Naive B cell (primary cell): Measurements from ENCODE around the gene ISG20. TPM values are rescaled to one million over a fixed set of nuclear protein-coding genes. Genes with fewer than 3 reads are reported as not detected.
"Not testable (repeated sequence)": the region's sequence is repeated elsewhere in the genome, so short reads cannot be mapped to it uniquely, and the experiment has no call there.

Source experiments
- ATAC-seq, 2 donors: fragments of 150-1000 bp; cut with Tn5 transposase; 2 replicates each; pipeline ENCODE4 v1.10.0; 2021; ENCODE audit warnings: low read depth in 2 of 2, mild to moderate bottlenecking in 2 of 2, moderate library complexity in 2 of 2
- DNase-seq: peaks from one replicate; pipeline ENCODE4 v3.0.0; 2022
- H3K27ac Mint-ChIP-seq, 6 donors: one replicate each; pipeline ENCODE4 v1.8.0; 2020 to 2022; ENCODE audit warnings: mild to moderate bottlenecking in 6 of 6, mixed read lengths in 6 of 6, moderate library complexity in 5 of 6, inconsistent platforms in 2 of 6
- H3K27me3 Mint-ChIP-seq, 3 donors: one replicate each; pipeline ENCODE4 v1.8.0; 2021 to 2022; ENCODE audit warnings: mixed read lengths in 3 of 3, mild to moderate bottlenecking in 1 of 3
- H3K36me3 Mint-ChIP-seq, 2 donors: one replicate each; pipeline ENCODE4 v1.8.0; 2020 to 2022; ENCODE audit warnings: mixed read lengths in 2 of 2, inconsistent platforms in 1 of 2, mild to moderate bottlenecking in 1 of 2
- H3K4me1 Mint-ChIP-seq, 3 donors: one replicate each; pipeline ENCODE4 v1.8.0; 2020 to 2022; ENCODE audit warnings: mixed read lengths in 3 of 3, inconsistent platforms in 1 of 3, mild to moderate bottlenecking in 1 of 3, moderate library complexity in 1 of 3
- H3K4me3 Mint-ChIP-seq, 8 donors: one replicate each; pipeline ENCODE4 v1.8.0; 2020 to 2022; ENCODE audit warnings: mild to moderate bottlenecking in 8 of 8, mixed read lengths in 8 of 8, moderate library complexity in 8 of 8, inconsistent platforms in 2 of 8
- H3K9me3 Mint-ChIP-seq, 7 donors: one replicate each; pipeline ENCODE4 v1.8.0; 2020 to 2022; ENCODE audit warnings: mixed read lengths in 7 of 7, mild to moderate bottlenecking in 5 of 7, inconsistent platforms in 2 of 7, moderate library complexity in 1 of 7
- polyA plus RNA-seq, 6 donors: library from polyadenylated mRNA; unstranded; fragments of 300-500 nt; fragmentation: Illumina TruSeq; gene quantifications; one replicate each; pipeline ENCODE4 v1.2.3, GENCODE V29; 2021; ENCODE audit warnings: low read depth in 6 of 6

The ISG20 gene
- polyA plus RNA-seq, 6 donors from 2014 or later = 638 to 1,304 (median 969) TPM

GRCh38 chr15:88632797-88633196, 6.0 kb upstream of the ISG20 start:
- H3K9me3 Mint-ChIP-seq, DNase-seq, ATAC-seq, H3K27me3 Mint-ChIP-seq: not testable (repeated sequence)
- Mint-ChIP-seq H3K4me1 (peaks cover 55 to 95% (median 87%) of the 10 kb centered on the region in 3 donors), H3K27ac (peak overlapping the region; percentile 33 to 97 (median 90)), H3K4me3 (peak overlapping the region in 6 of 8 donors; percentile 1 to 74 (median 40)), H3K36me3 (peaks cover 18 to 37% of the 10 kb centered on the region in 2 donors)

GRCh38 chr15:88634449-88634848, 4.4 kb upstream of the ISG20 start:
- Mint-ChIP-seq H3K36me3 (peaks cover 10 to 38% of the 10 kb centered on the region in 2 donors), H3K27ac (peak overlapping the region; percentile 47 to 100 (median 94)), H3K4me3 (peak overlapping the region in 6 of 8 donors; percentile 11 to 74 (median 44)), H3K4me1 (peaks cover 59 to 95% (median 87%) of the 10 kb centered on the region in 3 donors), H3K27me3 (no peaks in the 10 kb centered on the region), H3K9me3 (no peaks in the 10 kb centered on the region)
- DNase-seq = no peak
- ATAC-seq = no peak

GRCh38 chr15:88635318-88635717, 3.5 kb upstream of the ISG20 start:
- H3K27me3 Mint-ChIP-seq = no peaks in the 10 kb centered on the region
- no peaks in the 10 kb centered on the region for H3K9me3 Mint-ChIP-seq
- DNase-seq (peak; percentile 70), ATAC-seq (peak; percentile 24 to 28)
- peak overlapping the region; percentile 81 to 97 (median 93) for H3K4me3 Mint-ChIP-seq
- peak overlapping the region; percentile 97 to 100 (median 99) for H3K27ac Mint-ChIP-seq
- H3K36me3 Mint-ChIP-seq = peaks cover 10 to 36% of the 10 kb centered on the region in 2 donors
- H3K4me1 Mint-ChIP-seq = peaks cover 58 to 95% (median 87%) of the 10 kb centered on the region in 3 donors

GRCh38 chr15:88636050-88636449, 2.8 kb upstream of the ISG20 start:
- ATAC-seq = no peak
- Mint-ChIP-seq H3K9me3 (no peaks in the 10 kb centered on the region), H3K27ac (peak overlapping the region; percentile 97 to 100 (median 99)), H3K4me3 (peak overlapping the region; percentile 81 to 97 (median 93)), H3K36me3 (peaks cover 10 to 38% of the 10 kb centered on the region in 2 donors), H3K4me1 (peaks cover 56 to 91% (median 83%) of the 10 kb centered on the region in 3 donors), H3K27me3 (no peaks in the 10 kb centered on the region)
- no peak for DNase-seq

GRCh38 chr15:88636654-88637053, 2.2 kb upstream of the ISG20 start:
- Mint-ChIP-seq H3K4me1 (peaks cover 56 to 91% (median 83%) of the 10 kb centered on the region in 3 donors), H3K36me3 (peaks cover 13 to 38% of the 10 kb centered on the region in 2 donors), H3K27me3 (no peaks in the 10 kb centered on the region), H3K4me3 (peak overlapping the region; percentile 81 to 97 (median 93)), H3K27ac (peak overlapping the region; percentile 97 to 100 (median 99)), H3K9me3 (no peaks in the 10 kb centered on the region)
- DNase-seq = no peak
- ATAC-seq = no peak

DNA sequence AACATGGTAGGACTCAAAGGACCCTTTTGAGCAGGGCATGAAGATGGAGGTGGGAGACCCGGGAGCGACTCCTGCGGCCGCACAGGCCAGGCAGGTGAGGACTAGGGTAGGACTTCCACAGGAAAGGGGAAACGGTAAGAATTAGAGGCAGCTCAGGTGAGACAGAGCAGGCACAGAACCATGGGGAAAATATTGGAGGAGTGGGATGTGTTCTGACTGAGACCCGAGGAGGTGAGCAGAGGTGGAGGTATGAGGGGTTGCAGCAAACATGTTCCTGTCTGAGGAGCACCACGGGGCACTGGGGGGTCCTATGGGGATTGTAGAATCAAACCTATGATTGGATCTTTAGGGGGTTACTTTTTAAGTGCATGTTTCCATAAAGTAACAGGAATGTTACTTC, 1.4 kb upstream of the ISG20 start:
- Mint-ChIP-seq H3K36me3 (peaks cover 13 to 44% of the 10 kb centered on the region in 2 donors), H3K4me3 (peak overlapping the region; percentile 81 to 97 (median 93)), H3K9me3 (no peaks in the 10 kb centered on the region), H3K27ac (peak overlapping the region; percentile 97 to 100 (median 99)), H3K27me3 (no peaks in the 10 kb centered on the region), H3K4me1 (peaks cover 58 to 91% (median 84%) of the 10 kb centered on the region in 3 donors)
- ATAC-seq = no peak
- DNase-seq = no peak

- ATAC-seq = no peak
- Mint-ChIP-seq H3K4me3 (peak overlapping the region; percentile 81 to 97 (median 93)), H3K36me3 (peaks cover 13 to 41% of the 10 kb centered on the region in 2 donors), H3K9me3 (no peaks in the 10 kb centered on the region), H3K27ac (peak overlapping the region; percentile 97 to 100 (median 99)), H3K27me3 (no peaks in the 10 kb centered on the region), H3K4me1 (peaks cover 56 to 89% (median 82%) of the 10 kb centered on the region in 3 donors)
- no peak for DNase-seq
Measured at GRCh38 chr15:88637841-88638625, 783 bp upstream of the ISG20 start.

- no peak for DNase-seq
- Mint-ChIP-seq H3K27ac (peak overlapping the region; percentile 97 to 100 (median 100)), H3K27me3 (no peaks in the 10 kb centered on the region), H3K4me1 (peaks cover 67 to 91% (median 88%) of the 10 kb centered on the region in 3 donors), H3K9me3 (no peaks in the 10 kb centered on the region), H3K4me3 (peak overlapping the region; percentile 69 to 92 (median 84)), H3K36me3 (peaks cover 13 to 53% of the 10 kb centered on the region in 2 donors)
- ATAC-seq = no peak
Measured at GRCh38 chr15:88641959-88642452, 3.2 kb downstream of the ISG20 start.

GRCh38 chr15:88642514-88642913, 3.7 kb downstream of the ISG20 start:
- not testable (repeated sequence) for ATAC-seq, DNase-seq, H3K9me3 Mint-ChIP-seq, H3K27me3 Mint-ChIP-seq
- peak overlapping the region in 7 of 8 donors; percentile 69 to 92 (median 81) for H3K4me3 Mint-ChIP-seq
- peaks cover 14 to 49% of the 10 kb centered on the region in 2 donors for H3K36me3 Mint-ChIP-seq
- H3K4me1 Mint-ChIP-seq = peaks cover 67 to 91% (median 88%) of the 10 kb centered on the region in 3 donors
- peak overlapping the region; percentile 97 to 100 (median 100) for H3K27ac Mint-ChIP-seq

GRCh38 chr15:88644741-88645140, 5.9 kb downstream of the ISG20 start:
- Mint-ChIP-seq H3K9me3 (no peaks in the 10 kb centered on the region), H3K27ac (peak overlapping the region in 4 of 6 donors; percentile 61 to 97 (median 72)), H3K4me1 (peaks cover 68 to 92% (median 88%) of the 10 kb centered on the region in 3 donors), H3K36me3 (peaks cover 26 to 57% of the 10 kb centered on the region in 2 donors), H3K27me3 (no peaks in the 10 kb centered on the region), H3K4me3 (no peak overlapping the region)
- ATAC-seq = no peak
- no peak for DNase-seq

- H3K27me3 Mint-ChIP-seq = no peaks in the 10 kb centered on the region
- peaks cover 20 to 51% of the 10 kb centered on the region in 2 donors for H3K36me3 Mint-ChIP-seq
- H3K9me3 Mint-ChIP-seq = no peaks in the 10 kb centered on the region
- ATAC-seq = no peak
- H3K27ac Mint-ChIP-seq = peak overlapping the region; percentile 43 to 97 (median 60)
- H3K4me3 Mint-ChIP-seq = peak overlapping the region in 7 of 8 donors; percentile 14 to 68 (median 36)
- DNase-seq = no peak
- peaks cover 64 to 92% (median 87%) of the 10 kb centered on the region in 3 donors for H3K4me1 Mint-ChIP-seq
Measured at GRCh38 chr15:88645171-88646087, 6.6 kb downstream of the ISG20 start.

- Mint-ChIP-seq H3K4me3 (peak overlapping the region in 3 of 8 donors; percentile 20 to 68 (median 48)), H3K27ac (peak overlapping the region; percentile 31 to 97 (median 66)), H3K9me3 (no peaks in the 10 kb centered on the region), H3K4me1 (peaks cover 63 to 96% (median 88%) of the 10 kb centered on the region in 3 donors), H3K27me3 (no peaks in the 10 kb centered on the region), H3K36me3 (peaks cover 18 to 49% of the 10 kb centered on the region in 2 donors)
- DNase-seq (no peak), ATAC-seq (no peak)
Measured at GRCh38 chr15:88646088-88646405, 7.2 kb downstream of the ISG20 start.

- Mint-ChIP-seq H3K27ac (peak overlapping the region; percentile 93 to 99 (median 97)), H3K36me3 (peaks cover 15 to 47% of the 10 kb centered on the region in 2 donors), H3K9me3 (no peaks in the 10 kb centered on the region), H3K4me3 (peak overlapping the region in 7 of 8 donors; percentile 74 to 92 (median 85)), H3K27me3 (no peaks in the 10 kb centered on the region), H3K4me1 (peaks cover 62 to 96% (median 83%) of the 10 kb centered on the region in 3 donors)
- DNase-seq = no peak
- ATAC-seq = no peak
Measured at GRCh38 chr15:88646951-88647350, 8.1 kb downstream of the ISG20 start.
